HCT116 (cell line): ENCODE results near the gene TBC1D25. TPM values are rescaled to one million over a fixed set of nuclear protein-coding genes. Genes with fewer than 3 reads are reported as not detected.

ENCODE experiments used
- ATAC-seq: fragments of 200-7000 bp; cut with Tn5 transposase; 2 replicates; pipeline ENCODE4 v1.9.1; 2020; ENCODE audit warnings: mild to moderate bottlenecking, moderate library complexity
- BruUV-seq: library from RNA; stranded (reverse); fragments of 400-500 nt; replicated peaks from 2 replicates; lab custom pipeline; 2021; lab: Mats Ljungman, UMichigan
- CTCF ChIA-PET: fragments of 300-600 bp; sonication (Branson Sonifier 250); formaldehyde crosslinking; loops from one replicate; lab custom pipeline; 2021; ENCODE audit warnings: antibody characterized with exemption; lab: Charles Lee
- POLR2A ChIA-PET: fragments of 300-600, 350-600 bp; sonication (Branson Sonifier 250); formaldehyde crosslinking; loops from one replicate; lab custom pipeline; 2021; ENCODE audit warnings: antibody characterized with exemption; lab: Charles Lee
- RAD21 ChIA-PET, 2 experiments: fragments of 300-600 bp; sonication (Branson Sonifier 250); formaldehyde crosslinking; loops; one replicate each; lab custom pipeline; 2023; ENCODE audit warnings: low total read pairs in 2 of 2; ENCODE audit not compliant: uncharacterized antibody in 2 of 2, unreplicated experiment in 2 of 2, low non-redundant PET in 1 of 2; lab: Charles Lee
- DNase-seq: peaks from one replicate; pipeline ENCODE4 v3.0.0-alpha.2; 2010; ENCODE audit warnings: low read depth, low spot score
- H2AFZ ChIP-seq: fragments of 200-600 bp; shearing (Covaris generic), sonication (generic); 2 replicates; pipeline ENCODE4 v1.6.1; 2017; ENCODE audit warnings: low read depth, mixed run types, mixed read lengths, antibody characterized with exemption, low read length; ENCODE audit not compliant: poor library complexity, severe bottlenecking
- H3K27ac ChIP-seq: 2 replicates; pipeline ENCODE4 v1.5.1; 2012; ENCODE audit warnings: low read depth, low read length
- H3K27me3 ChIP-seq: fragments of 200-600 bp; sonication (generic); 2 replicates; pipeline ENCODE4 v1.6.1; 2016; ENCODE audit warnings: mixed run types, low read length, mixed read lengths; ENCODE audit not compliant: insufficient read depth
- H3K36me3 ChIP-seq, 2 experiments: fragments of 200-500 bp in 1 of 2; fragments of 200-600 bp in 1 of 2; sonication (Bioruptor generic) in 1 of 2; sonication (generic) in 1 of 2; 2 replicates each; pipeline versions ENCODE4 v1.5.1 to v1.6.1; 2014 to 2016; ENCODE audit warnings: low read length in 2 of 2, inconsistent platforms in 1 of 2, mixed read lengths in 1 of 2, mixed run types in 1 of 2; ENCODE audit not compliant: insufficient read depth in 2 of 2, control insufficient read depth in 1 of 2
- H3K4me1 ChIP-seq, 2 experiments: fragments of 200-600 bp in 1 of 2; sonication (generic) in 1 of 2; 2 replicates each; pipeline versions ENCODE4 v1.5.1 to v1.6.1; 2012 to 2017; ENCODE audit warnings: low read length in 2 of 2, inconsistent platforms in 1 of 2, mild to moderate bottlenecking in 1 of 2, mixed read lengths in 1 of 2, mixed run types in 1 of 2, moderate library complexity in 1 of 2; ENCODE audit not compliant: insufficient read depth in 2 of 2, control insufficient read depth in 1 of 2
- H3K4me2 ChIP-seq: fragments of 200-600 bp; sonication (generic); 2 replicates; pipeline ENCODE4 v1.6.1; 2017; ENCODE audit warnings: mixed run types, low read length, mixed read lengths
- H3K4me3 ChIP-seq, 2 experiments: fragments of 200-600 bp in 1 of 2; sonication (generic) in 1 of 2; replicated peaks in 1 of 2; 2 replicates each; pipeline ENCODE4 v1.5.1; 2011 to 2016; ENCODE audit warnings: low read length in 2 of 2, control low read depth in 1 of 2, low read depth in 1 of 2, mild to moderate bottlenecking in 1 of 2, mixed read lengths in 1 of 2, mixed run types in 1 of 2
- H3K79me2 ChIP-seq: fragments of 200-600 bp; sonication (generic); 2 replicates; pipeline ENCODE4 v1.6.1; 2017; ENCODE audit warnings: mild to moderate bottlenecking, mixed run types, low read length, moderate library complexity, mixed read lengths; ENCODE audit not compliant: insufficient read depth
- H3K9ac ChIP-seq: fragments of 200-600 bp; sonication (generic); 2 replicates; pipeline ENCODE4 v1.6.1; 2016; ENCODE audit warnings: low read length, mixed read lengths
- H3K9me2 ChIP-seq: fragments of 200-600 bp; sonication (generic), shearing (Covaris generic); 2 replicates; pipeline ENCODE4 v1.6.1; 2017; ENCODE audit warnings: mixed run types, mild to moderate bottlenecking, moderate library complexity; ENCODE audit not compliant: insufficient read depth
- H3K9me3 ChIP-seq, 2 experiments: fragments of 200-500 bp in 1 of 2; fragments of 200-600 bp in 1 of 2; sonication (Bioruptor generic) in 1 of 2; sonication (generic) in 1 of 2; 2 replicates each; pipeline ENCODE4 v1.6.1; 2014 to 2017; ENCODE audit warnings: low read length in 2 of 2, mixed read lengths in 2 of 2, inconsistent platforms in 1 of 2, low read depth in 1 of 2, mild to moderate bottlenecking in 1 of 2, mixed run types in 1 of 2, moderate library complexity in 1 of 2; ENCODE audit not compliant: control insufficient read depth in 1 of 2, insufficient read depth in 1 of 2
- H4K20me1 ChIP-seq: fragments of 200-600 bp; sonication (generic), shearing (Covaris generic); 2 replicates; pipeline ENCODE4 v1.6.1; 2017; ENCODE audit warnings: mixed run types, mild to moderate bottlenecking, moderate library complexity; ENCODE audit not compliant: insufficient read depth
- CBX3 ChIP-seq: IDR thresholded peaks from 2 replicates; pipeline ENCODE4 v1.6.1; 2012; ENCODE audit warnings: low read depth
- CEBPB ChIP-seq: IDR thresholded peaks from 2 replicates; pipeline ENCODE4 v1.6.1; 2012; ENCODE audit warnings: low read depth
- EGR1 ChIP-seq: IDR thresholded peaks from 2 replicates; pipeline ENCODE4 v1.6.1; 2012; ENCODE audit warnings: low read depth
- ELF1 ChIP-seq: IDR thresholded peaks from 2 replicates; pipeline ENCODE4 v1.6.1; 2012; ENCODE audit warnings: low read depth, borderline replicate concordance
- EZH2 ChIP-seq: fragments of 200-600 bp; sonication (generic); IDR thresholded peaks from 2 replicates; pipeline ENCODE4 v1.6.1; 2017; ENCODE audit warnings: antibody characterized with exemption, mixed run types
- EZH2phosphoT487 ChIP-seq: fragments of 200-600 bp; IDR thresholded peaks from 2 replicates; pipeline ENCODE4 v1.6.1; 2018; ENCODE audit warnings: antibody characterized with exemption, borderline replicate concordance
- FOSL1 ChIP-seq: IDR thresholded peaks from 2 replicates; pipeline ENCODE4 v1.6.1; 2012; ENCODE audit warnings: low read depth
- JUND ChIP-seq: IDR thresholded peaks from 2 replicates; pipeline ENCODE4 v1.6.1; 2012
- POLR2A ChIP-seq: IDR thresholded peaks from 2 replicates; pipeline ENCODE4 v1.7.0; 2011; ENCODE audit warnings: borderline replicate concordance; ENCODE audit not compliant: insufficient read depth, insufficient read length; ENCODE audit errors: extremely low read depth
- POLR2AphosphoS5 ChIP-seq: IDR thresholded peaks from 2 replicates; pipeline ENCODE4 v1.6.1; 2011; ENCODE audit warnings: mild to moderate bottlenecking, low read depth, low read length, moderate library complexity
- RAD21 ChIP-seq: IDR thresholded peaks from 2 replicates; pipeline ENCODE4 v1.6.1; 2012; ENCODE audit warnings: low read depth, mild to moderate bottlenecking
- REST ChIP-seq: IDR thresholded peaks from 2 replicates; pipeline ENCODE4 v1.6.1; 2012; ENCODE audit warnings: low read depth
- SIN3A ChIP-seq: IDR thresholded peaks from 2 replicates; pipeline ENCODE4 v1.6.1; 2012; ENCODE audit warnings: low read depth
- SP1 ChIP-seq: IDR thresholded peaks from 2 replicates; pipeline ENCODE4 v1.6.1; 2012; ENCODE audit warnings: low read depth
- SRF ChIP-seq: IDR thresholded peaks from 2 replicates; pipeline ENCODE4 v1.6.1; 2012; ENCODE audit warnings: low read depth
- TCF7L2 ChIP-seq: IDR thresholded peaks from 2 replicates; pipeline ENCODE4 v1.7.0; 2011; ENCODE audit warnings: borderline replicate concordance, inconsistent platforms; ENCODE audit not compliant: insufficient read depth, insufficient read length; ENCODE audit errors: extremely low read depth
- YY1 ChIP-seq: IDR thresholded peaks from 2 replicates; pipeline ENCODE4 v1.6.1; 2011; ENCODE audit warnings: low read length, low read depth, moderate library complexity, mild to moderate bottlenecking; ENCODE audit not compliant: insufficient replicate concordance; ENCODE audit errors: extremely low read depth
- ZFX ChIP-seq: fragments of 450-650 bp; IDR thresholded peaks from 2 replicates; pipeline ENCODE4 v1.6.1; 2017
- ZNF274 ChIP-seq: fragments of 200-500 bp; sonication (Bioruptor generic); IDR thresholded peaks from 2 replicates; pipeline ENCODE4 v1.6.1; 2014; ENCODE audit warnings: mild to moderate bottlenecking, low read depth, low read length, inconsistent platforms
- intact Hi-C: fragments of 100-400 bp; cut with micrococcal nuclease; formaldehyde crosslinking; loops from 2 replicates; pipeline ENCODE4 v1.10.0; 2022
- total RNA-seq: library from RNA; stranded (reverse); gene quantifications from one replicate; pipeline ENCODE4 v1.2.1, GENCODE V29; 2021; ENCODE audit not compliant: unreplicated experiment
- TF ChIP-seq, protein P1 (sequence below), 3 experiments: fragments of 200-600 bp in 1 of 3; sonication (generic) in 1 of 3; IDR thresholded peaks in 2 of 3; conservative IDR thresholded peaks in 1 of 3; 2 replicates each; pipeline ENCODE4 v1.5.1; 2012 to 2017; ENCODE audit warnings: low read depth in 2 of 3, low read length in 2 of 3, antibody characterized with exemption in 1 of 3, borderline replicate concordance in 1 of 3, control low read depth in 1 of 3, mild to moderate bottlenecking in 1 of 3, mixed read lengths in 1 of 3, mixed run types in 1 of 3, moderate library complexity in 1 of 3; ENCODE audit not compliant: insufficient read depth in 1 of 3

TBC1D25 gene
- total RNA-seq, 1 experiment from 2014 or later: 10.5 TPM

DNA sequence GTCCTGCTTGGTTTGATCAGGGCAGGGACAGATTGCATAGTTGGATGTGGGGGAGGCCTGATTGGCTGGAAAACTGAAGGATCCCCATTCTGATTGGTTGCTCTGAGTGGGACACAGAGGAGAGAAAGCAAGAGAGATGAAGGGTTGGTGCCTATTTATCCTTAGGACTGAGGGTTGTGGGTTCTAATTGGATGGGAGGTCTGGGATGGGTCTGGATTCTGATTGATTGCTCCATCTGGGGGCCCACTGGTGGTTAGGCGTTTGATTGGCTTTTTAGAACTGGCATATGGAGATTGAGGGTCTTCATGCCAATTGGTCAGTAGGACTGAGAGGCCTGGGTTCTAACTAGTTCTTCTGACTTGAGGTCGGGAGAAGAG lies 18.6 kb upstream of the TBC1D25 start:
- ATAC-seq (peak; percentile 30), DNase-seq (no peak)
- BruUV-seq: TSS peak; percentile 70
- Histone ChIP-seq H3K4me2 (peak overlapping the region; percentile 79), H4K20me1 (no peaks in the 10 kb centered on the region), H3K79me2 (peaks cover 12% of the 10 kb centered on the region), H3K27me3 (no peaks in the 10 kb centered on the region), H3K4me1 (peaks cover 4 to 10% of the 10 kb centered on the region in 2 experiments; a peak in 3 of 4 replicates), H3K36me3 (0 out of 4 replicates have a peak, but pooled peaks cover 0 to 6% of the 10 kb centered on the region in 2 experiments), H3K27ac (peak overlapping the region; percentile 75), H3K9me3 (no peaks in the 10 kb centered on the region), H3K9me2 (no peaks in the 10 kb centered on the region), H3K4me3 (peak overlapping the region; percentile 31 to 77), H2AFZ (no peak overlapping the region), H3K9ac (peak overlapping the region; percentile 87)
- POLR2A ChIA-PET: no interaction called here
- RAD21 ChIA-PET: no interaction called here
- intact Hi-C loops: no loop called here
- CTCF ChIA-PET: no interaction called here
- TF ChIP-seq SRF (no peak), SIN3A (no peak), RAD21 (no peak), ZNF274 (no peak), TCF7L2 (no peak), POLR2AphosphoS5 (no peak), EGR1 (no peak), POLR2A (no peak), FOSL1 (no peak), CEBPB (no peak), SP1 (no peak), CBX3 (no peak), YY1 (no peak), ZFX (no peak), REST (no peak), ELF1 (no peak), EZH2 (no peak), JUND (no peak), EZH2phosphoT487 (no peak)
- TF ChIP-seq, protein P1, sequence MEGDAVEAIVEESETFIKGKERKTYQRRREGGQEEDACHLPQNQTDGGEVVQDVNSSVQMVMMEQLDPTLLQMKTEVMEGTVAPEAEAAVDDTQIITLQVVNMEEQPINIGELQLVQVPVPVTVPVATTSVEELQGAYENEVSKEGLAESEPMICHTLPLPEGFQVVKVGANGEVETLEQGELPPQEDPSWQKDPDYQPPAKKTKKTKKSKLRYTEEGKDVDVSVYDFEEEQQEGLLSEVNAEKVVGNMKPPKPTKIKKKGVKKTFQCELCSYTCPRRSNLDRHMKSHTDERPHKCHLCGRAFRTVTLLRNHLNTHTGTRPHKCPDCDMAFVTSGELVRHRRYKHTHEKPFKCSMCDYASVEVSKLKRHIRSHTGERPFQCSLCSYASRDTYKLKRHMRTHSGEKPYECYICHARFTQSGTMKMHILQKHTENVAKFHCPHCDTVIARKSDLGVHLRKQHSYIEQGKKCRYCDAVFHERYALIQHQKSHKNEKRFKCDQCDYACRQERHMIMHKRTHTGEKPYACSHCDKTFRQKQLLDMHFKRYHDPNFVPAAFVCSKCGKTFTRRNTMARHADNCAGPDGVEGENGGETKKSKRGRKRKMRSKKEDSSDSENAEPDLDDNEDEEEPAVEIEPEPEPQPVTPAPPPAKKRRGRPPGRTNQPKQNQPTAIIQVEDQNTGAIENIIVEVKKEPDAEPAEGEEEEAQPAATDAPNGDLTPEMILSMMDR (IDR thresholded peaks at IDR 0.05 in 2 of 3, conservative IDR thresholded peaks at IDR 0.05 in 1 of 3; ENCODE audit: borderline replicate concordance in 1 of 3, insufficient read depth in 1 of 3, low read depth in 2 of 3, low read length in 2 of 3): no peak
